Measurements from ENCODE around the gene SLC25A38.

- TF ChIP-seq, protein P1, sequence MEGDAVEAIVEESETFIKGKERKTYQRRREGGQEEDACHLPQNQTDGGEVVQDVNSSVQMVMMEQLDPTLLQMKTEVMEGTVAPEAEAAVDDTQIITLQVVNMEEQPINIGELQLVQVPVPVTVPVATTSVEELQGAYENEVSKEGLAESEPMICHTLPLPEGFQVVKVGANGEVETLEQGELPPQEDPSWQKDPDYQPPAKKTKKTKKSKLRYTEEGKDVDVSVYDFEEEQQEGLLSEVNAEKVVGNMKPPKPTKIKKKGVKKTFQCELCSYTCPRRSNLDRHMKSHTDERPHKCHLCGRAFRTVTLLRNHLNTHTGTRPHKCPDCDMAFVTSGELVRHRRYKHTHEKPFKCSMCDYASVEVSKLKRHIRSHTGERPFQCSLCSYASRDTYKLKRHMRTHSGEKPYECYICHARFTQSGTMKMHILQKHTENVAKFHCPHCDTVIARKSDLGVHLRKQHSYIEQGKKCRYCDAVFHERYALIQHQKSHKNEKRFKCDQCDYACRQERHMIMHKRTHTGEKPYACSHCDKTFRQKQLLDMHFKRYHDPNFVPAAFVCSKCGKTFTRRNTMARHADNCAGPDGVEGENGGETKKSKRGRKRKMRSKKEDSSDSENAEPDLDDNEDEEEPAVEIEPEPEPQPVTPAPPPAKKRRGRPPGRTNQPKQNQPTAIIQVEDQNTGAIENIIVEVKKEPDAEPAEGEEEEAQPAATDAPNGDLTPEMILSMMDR (conservative IDR thresholded peaks at IDR 0.05 in 1 of 2, IDR thresholded peaks at IDR 0.05 in 1 of 2; ENCODE audit: low read depth in 1 of 2, low read length in 2 of 2) = no peak
- TF ChIP-seq EZH2 (IDR thresholded peaks at IDR 0.05; ENCODE audit: low read length, missing control alignments) = no peak
Observed at GRCh38 chr3:39383881-39384664, 903 bp downstream of the SLC25A38 start.
